Endothelial cell of umbilical vein (primary cell): ENCODE results near the gene MINK1.

Experiments used
- EZH2 ChIP-seq: IDR thresholded peaks from 2 replicates; pipeline ENCODE4 v1.6.1; 2012; ENCODE audit warnings: borderline replicate concordance, low read depth, mild to moderate bottlenecking, moderate library complexity, low read length, inconsistent platforms; ENCODE audit not compliant: severe bottlenecking
- FOS ChIP-seq: IDR thresholded peaks from 2 replicates; pipeline ENCODE4 v1.6.1; 2011; ENCODE audit warnings: mild to moderate bottlenecking, low read length, moderate library complexity, borderline replicate concordance; ENCODE audit not compliant: insufficient read depth
- MYC ChIP-seq: IDR thresholded peaks from one replicate; pipeline ENCODE4 v1.6.1; 2011; ENCODE audit warnings: mild to moderate bottlenecking, low read depth, low read length
- POLR2A ChIP-seq: IDR thresholded peaks from 2 replicates; pipeline ENCODE4 v1.6.1; 2012; ENCODE audit warnings: low read depth, mild to moderate bottlenecking, control low read depth, low read length
- POLR2AphosphoS5 ChIP-seq: IDR thresholded peaks from 2 replicates; pipeline ENCODE4 v1.6.1; 2012; ENCODE audit warnings: low read depth, mild to moderate bottlenecking, control low read depth, low read length, moderate library complexity; ENCODE audit not compliant: insufficient read depth
- TF ChIP-seq, protein P1 (sequence below), 2 donors: IDR thresholded peaks; 1 replicate in 1 of 2; 2 replicates in 1 of 2; pipeline ENCODE4 v1.5.1; 2011; ENCODE audit warnings: low read length in 2 of 2, mild to moderate bottlenecking in 2 of 2, moderate library complexity in 2 of 2, control low read depth in 1 of 2, inconsistent platforms in 1 of 2, low read depth in 1 of 2; ENCODE audit not compliant: insufficient read depth in 1 of 2; ENCODE audit errors: extremely low read depth in 1 of 2

DNA sequence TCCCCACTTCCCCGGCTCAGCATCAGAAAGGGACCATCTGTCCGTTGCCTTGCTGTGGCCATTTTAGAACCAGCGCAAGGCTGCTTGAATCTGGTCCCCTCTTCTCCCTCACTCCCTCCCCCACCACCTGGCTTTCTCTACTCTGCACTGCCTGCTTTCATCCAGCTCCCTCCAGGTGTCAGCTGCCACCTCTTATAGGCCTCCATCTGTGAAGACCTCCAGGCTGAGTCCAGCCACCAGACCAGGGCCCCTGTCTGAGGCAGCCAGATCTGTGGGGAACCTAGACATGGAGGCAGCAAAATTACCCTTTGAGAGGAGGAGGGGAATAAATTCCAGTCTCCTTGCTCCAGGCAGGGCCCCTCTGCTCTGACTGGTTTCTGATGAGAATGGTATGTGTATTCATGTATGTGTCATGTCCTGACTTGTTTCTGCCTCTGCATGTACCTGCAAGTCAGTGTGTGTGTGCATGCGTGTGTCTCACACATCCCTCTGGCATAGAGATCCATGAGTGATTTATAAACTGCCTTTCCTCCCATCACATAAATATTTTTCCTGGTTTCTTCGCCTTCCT is 21.1 kb downstream of the MINK1 start:
- TF ChIP-seq EZH2, result no peak
- TF ChIP-seq, protein P1, sequence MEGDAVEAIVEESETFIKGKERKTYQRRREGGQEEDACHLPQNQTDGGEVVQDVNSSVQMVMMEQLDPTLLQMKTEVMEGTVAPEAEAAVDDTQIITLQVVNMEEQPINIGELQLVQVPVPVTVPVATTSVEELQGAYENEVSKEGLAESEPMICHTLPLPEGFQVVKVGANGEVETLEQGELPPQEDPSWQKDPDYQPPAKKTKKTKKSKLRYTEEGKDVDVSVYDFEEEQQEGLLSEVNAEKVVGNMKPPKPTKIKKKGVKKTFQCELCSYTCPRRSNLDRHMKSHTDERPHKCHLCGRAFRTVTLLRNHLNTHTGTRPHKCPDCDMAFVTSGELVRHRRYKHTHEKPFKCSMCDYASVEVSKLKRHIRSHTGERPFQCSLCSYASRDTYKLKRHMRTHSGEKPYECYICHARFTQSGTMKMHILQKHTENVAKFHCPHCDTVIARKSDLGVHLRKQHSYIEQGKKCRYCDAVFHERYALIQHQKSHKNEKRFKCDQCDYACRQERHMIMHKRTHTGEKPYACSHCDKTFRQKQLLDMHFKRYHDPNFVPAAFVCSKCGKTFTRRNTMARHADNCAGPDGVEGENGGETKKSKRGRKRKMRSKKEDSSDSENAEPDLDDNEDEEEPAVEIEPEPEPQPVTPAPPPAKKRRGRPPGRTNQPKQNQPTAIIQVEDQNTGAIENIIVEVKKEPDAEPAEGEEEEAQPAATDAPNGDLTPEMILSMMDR (IDR thresholded peaks at IDR 0.05; ENCODE audit: extremely low read depth in 1 of 2, insufficient read depth in 1 of 2, low read depth in 1 of 2, low read length in 2 of 2), result no peak
- no peak for TF ChIP-seq MYC
- TF ChIP-seq POLR2A, result no peak
- no peak for TF ChIP-seq FOS
- no peak for TF ChIP-seq POLR2AphosphoS5
